Ovary (tissue), 3 donors: ENCODE measurements around the gene UBE3D.

Experiments used
- EP300 ChIP-seq: sonication (generic); formaldehyde crosslinking; IDR thresholded peaks from one replicate; pipeline ENCODE4 v1.6.1; 2017; ENCODE audit warnings: antibody characterized with exemption
- POLR2A ChIP-seq: fragments of 450-650 bp; IDR thresholded peaks from one replicate; pipeline ENCODE4 v1.6.1; 2017; ENCODE audit warnings: antibody characterized with exemption, mild to moderate bottlenecking, moderate library complexity
- TF ChIP-seq, protein P1 (sequence below), 3 donors: fragments of 450-650 bp in 2 of 3; fragments of 200-600 bp in 1 of 3; IDR thresholded peaks; one replicate each; pipeline versions ENCODE4 v1.5.1 to v1.8.0; 2016 to 2022; ENCODE audit warnings: antibody characterized with exemption in 3 of 3, mild to moderate bottlenecking in 1 of 3
- donor health status: DM: no; HTN: no; CAD: no.

GRCh38 chr6:82987951-82988350, 77.7 kb downstream of the UBE3D start:
- TF ChIP-seq, protein P1, sequence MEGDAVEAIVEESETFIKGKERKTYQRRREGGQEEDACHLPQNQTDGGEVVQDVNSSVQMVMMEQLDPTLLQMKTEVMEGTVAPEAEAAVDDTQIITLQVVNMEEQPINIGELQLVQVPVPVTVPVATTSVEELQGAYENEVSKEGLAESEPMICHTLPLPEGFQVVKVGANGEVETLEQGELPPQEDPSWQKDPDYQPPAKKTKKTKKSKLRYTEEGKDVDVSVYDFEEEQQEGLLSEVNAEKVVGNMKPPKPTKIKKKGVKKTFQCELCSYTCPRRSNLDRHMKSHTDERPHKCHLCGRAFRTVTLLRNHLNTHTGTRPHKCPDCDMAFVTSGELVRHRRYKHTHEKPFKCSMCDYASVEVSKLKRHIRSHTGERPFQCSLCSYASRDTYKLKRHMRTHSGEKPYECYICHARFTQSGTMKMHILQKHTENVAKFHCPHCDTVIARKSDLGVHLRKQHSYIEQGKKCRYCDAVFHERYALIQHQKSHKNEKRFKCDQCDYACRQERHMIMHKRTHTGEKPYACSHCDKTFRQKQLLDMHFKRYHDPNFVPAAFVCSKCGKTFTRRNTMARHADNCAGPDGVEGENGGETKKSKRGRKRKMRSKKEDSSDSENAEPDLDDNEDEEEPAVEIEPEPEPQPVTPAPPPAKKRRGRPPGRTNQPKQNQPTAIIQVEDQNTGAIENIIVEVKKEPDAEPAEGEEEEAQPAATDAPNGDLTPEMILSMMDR (IDR thresholded peaks at IDR 0.05) = no peak
- TF ChIP-seq POLR2A = no peak
- no peak for TF ChIP-seq EP300
